ENCODE results near the gene MUC4. TPM values are rescaled to one million over a fixed set of nuclear protein-coding genes. Genes with fewer than 3 reads are reported as not detected.

MUC4 gene
- total and polyA plus RNA-seq, 2 experiments from 2014 or later = 1.3 TPM

GRCh38 chr3:195813916-195814640, 2.3 kb upstream of the MUC4 start (continued):
- no peak for TF ChIP-seq ZNF462 (CRISPR knock-in tag; IDR thresholded peaks at IDR 0.05)
- TF ChIP-seq NANOG (IDR thresholded peaks at IDR 0.05; ENCODE audit: borderline replicate concordance) = no peak
- TF ChIP-seq EZH2phosphoT487 (IDR thresholded peaks at IDR 0.05; ENCODE audit: unreplicated experiment) = no peak
- TF ChIP-seq ZNF331 (CRISPR knock-in tag; IDR thresholded peaks at IDR 0.05; ENCODE audit: low read depth) = no peak

GRCh38 chr3:195812366-195812765, 637 bp upstream of the MUC4 start:
- H3K4me1 ChIP-seq (ENCODE audit: insufficient read depth) = peaks cover 25% of the 10 kb centered on the region; the same call in 1 of the 2 replicates
- no peaks in the 10 kb centered on the region for H3K9me2 ChIP-seq (ENCODE audit: insufficient read depth)
- no peaks in the 10 kb centered on the region for H4K20me1 ChIP-seq (replicated peaks; ENCODE audit: insufficient read depth)
- H3K27ac ChIP-seq (ENCODE audit: low read depth) = no peak overlapping the region
- no peaks in the 10 kb centered on the region for H3K36me3 ChIP-seq (ENCODE audit: insufficient read depth)
- no peak overlapping the region for H3K4me3 ChIP-seq
- no peak overlapping the region for H3K4me2 ChIP-seq
- no peaks in the 10 kb centered on the region for H3F3A ChIP-seq (replicated peaks; ENCODE audit: low read depth)
- peaks cover 22% of the 10 kb centered on the region for H3K27me3 Mint-ChIP-seq (ENCODE audit: insufficient read depth, low read depth, poor library complexity)
- ATAC-seq = no peak
- peaks cover 25% of the 10 kb centered on the region for H3K4me1 Mint-ChIP-seq
- no peak overlapping the region; the same call in 1 of the 2 replicates for H2AFZ ChIP-seq
- no peak overlapping the region for H3K27ac Mint-ChIP-seq
- no peaks in the 10 kb centered on the region for H3K79me2 ChIP-seq (replicated peaks; ENCODE audit: insufficient read depth)
- no peak overlapping the region for H3K4me3 Mint-ChIP-seq
- H3K27me3 ChIP-seq (ENCODE audit: insufficient read depth) = no peaks in the 10 kb centered on the region
- H3K9me3 Mint-ChIP-seq = no peaks in the 10 kb centered on the region
- DNase-seq (ENCODE audit: low spot score) = no peak
- H3K36me3 Mint-ChIP-seq (ENCODE audit: low read depth) = no peaks in the 10 kb centered on the region; the same call in 2 of the 3 replicates
- no peak for TF ChIP-seq CREB1 (CRISPR knock-in tag; IDR thresholded peaks at IDR 0.05; ENCODE audit: low read depth)
- TF ChIP-seq EZH2phosphoT487 (IDR thresholded peaks at IDR 0.05; ENCODE audit: unreplicated experiment) = no peak
- TF ChIP-seq JUNB (IDR thresholded peaks at IDR 0.05; ENCODE audit: unreplicated experiment) = no peak
- TF ChIP-seq EZH2 (IDR thresholded peaks at IDR 0.05; ENCODE audit: low read depth, unreplicated experiment) = no peak
- no peak for TF ChIP-seq ZNF331 (CRISPR knock-in tag; IDR thresholded peaks at IDR 0.05; ENCODE audit: low read depth)
- TF ChIP-seq REST (IDR thresholded peaks at IDR 0.05; ENCODE audit: unreplicated experiment) = no peak
- no peak for TF ChIP-seq ZNF114 (CRISPR knock-in tag; IDR thresholded peaks at IDR 0.05)
- no peak for TF ChIP-seq STAT1 (IDR thresholded peaks at IDR 0.05; ENCODE audit: unreplicated experiment)
- no peak for TF ChIP-seq NANOG (IDR thresholded peaks at IDR 0.05; ENCODE audit: borderline replicate concordance)
- TF ChIP-seq CTCF (conservative IDR thresholded peaks at IDR 0.05; ENCODE audit: low read depth in 2 of 2) = no peak
